Measurements from ENCODE around the gene PPP1R12C.
"Not testable (repeated sequence)": the region's sequence is repeated elsewhere in the genome, so short reads cannot be mapped to it uniquely, and the experiment has no call there.

PPP1R12C gene

DNA sequence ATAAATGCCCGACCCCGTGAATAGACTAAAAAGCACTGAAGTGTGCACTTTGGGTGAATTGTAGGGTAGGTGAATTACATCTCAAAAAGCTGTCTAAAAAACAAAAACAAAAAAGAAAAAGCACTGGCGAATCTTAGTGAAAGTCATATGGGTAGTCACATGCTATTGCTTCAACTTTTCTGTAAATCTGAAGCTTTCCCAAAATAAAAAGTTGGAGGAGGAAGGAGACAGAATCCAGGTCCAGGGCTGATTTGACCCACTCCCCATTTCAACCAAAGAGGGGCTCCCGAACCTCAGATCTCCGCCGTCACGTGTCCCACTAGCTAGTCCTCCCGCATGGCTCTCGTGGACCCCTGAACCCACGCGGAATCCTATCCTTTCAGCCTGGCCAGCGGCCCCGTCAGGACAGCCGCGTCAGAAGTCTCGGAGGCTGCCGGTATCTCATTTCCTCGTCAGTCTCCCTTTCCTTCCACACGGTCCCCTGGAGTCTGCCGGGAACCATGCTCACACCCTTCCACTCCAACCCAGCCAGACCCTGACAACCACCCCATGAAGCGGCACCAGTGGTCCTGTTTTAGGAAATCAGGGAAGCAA is 6.1 kb downstream of the PPP1R12C start:
- no peak for DNase-seq (ENCODE audit: low spot score)

DNA sequence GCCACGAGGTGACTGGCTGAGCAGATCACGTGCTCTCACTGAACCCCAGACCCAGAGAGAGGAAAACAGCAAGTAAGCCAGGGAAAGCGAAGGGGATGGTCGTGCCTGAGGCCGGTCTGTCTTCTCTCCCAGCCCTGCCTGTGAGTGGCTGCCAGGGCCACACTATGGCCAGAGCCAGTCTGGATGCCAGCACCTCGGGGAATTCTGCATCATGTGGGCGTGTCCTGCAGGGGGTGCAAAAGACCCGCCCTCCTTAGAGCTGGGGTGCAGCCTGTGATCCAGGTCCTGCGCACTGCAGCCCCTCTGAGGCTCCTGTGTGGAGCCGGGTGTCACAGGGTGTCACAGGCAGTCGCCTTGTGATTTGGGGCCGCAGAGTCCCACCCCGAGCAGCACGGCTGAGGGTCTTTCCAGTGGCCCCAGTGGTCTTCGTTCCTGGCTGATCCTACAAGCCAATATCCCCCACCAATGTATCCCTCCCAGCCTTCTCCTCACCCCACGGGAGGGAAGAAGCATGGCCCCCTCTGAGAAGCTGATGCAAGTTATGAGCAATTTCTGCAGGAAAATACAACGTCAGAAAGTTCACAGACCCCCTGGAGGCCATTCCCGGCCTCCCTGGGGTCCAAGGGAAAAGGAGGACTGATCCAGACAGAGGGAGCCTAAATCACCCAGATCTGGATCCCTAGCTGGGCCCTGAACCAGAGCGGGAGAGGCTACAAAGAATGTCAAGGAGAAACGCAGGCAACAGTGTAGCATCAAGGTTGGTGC is 7.7 kb downstream of the PPP1R12C start:
- DNase-seq (ENCODE audit: low spot score) = no peak

DNA sequence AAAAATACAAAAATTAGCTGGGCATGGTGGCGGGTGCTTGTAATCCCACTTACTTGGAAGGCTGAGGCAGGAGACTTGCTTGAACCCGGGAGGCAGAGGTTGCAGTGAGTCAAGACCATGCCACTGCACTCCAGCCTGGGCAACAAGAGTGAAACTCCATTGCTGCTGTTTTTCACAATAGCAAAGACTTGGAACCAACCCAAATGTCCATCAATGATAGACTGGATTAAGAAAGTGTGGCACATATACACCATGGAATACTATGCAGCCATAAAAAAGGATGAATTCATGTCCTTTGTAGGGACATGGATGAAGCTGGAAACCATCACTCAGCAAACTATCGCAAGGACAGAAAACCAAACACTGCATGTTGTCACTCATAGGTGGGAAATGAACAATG is 10.2 kb downstream of the PPP1R12C start:
- not testable (repeated sequence) for DNase-seq (ENCODE audit: low spot score)

DNA sequence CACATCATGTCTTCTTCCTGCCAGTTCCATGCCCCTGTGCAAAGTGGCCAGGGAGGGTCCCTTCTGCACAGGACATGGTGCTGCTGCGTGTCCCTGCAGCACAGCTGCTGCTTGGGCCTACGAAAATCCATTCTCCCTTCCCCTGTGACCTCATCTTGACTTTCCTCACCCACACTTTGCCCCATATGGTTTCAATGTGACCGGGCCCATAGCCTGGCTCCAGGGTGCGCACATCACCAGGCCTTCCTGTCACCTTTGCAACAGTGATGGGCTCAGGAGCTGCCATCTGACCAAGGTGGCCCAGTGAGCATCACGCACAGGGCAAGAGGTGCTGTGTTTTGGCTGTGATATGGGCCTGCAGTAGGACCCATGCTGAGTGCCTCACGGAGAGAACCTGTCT is 10.8 kb downstream of the PPP1R12C start:
- no peak for DNase-seq (ENCODE audit: low spot score)

DNA sequence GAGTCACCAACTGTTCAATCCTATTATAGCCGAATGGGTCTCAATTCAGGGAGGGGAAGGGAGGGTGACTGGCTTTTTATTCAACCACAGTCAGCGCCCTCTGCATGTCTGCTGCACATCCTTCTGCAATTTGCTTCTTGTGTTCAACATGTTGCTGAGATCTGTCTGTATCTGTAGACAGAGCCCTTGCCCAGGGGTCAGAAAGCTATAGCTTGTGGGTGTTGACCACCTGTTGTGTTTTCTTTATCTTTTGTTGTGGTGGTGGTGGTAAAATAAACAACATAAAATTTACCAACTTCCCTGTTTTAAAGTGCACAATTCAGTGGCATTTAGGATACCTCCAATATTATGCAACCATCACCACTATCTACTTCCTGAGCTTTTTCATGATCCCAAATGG is 12.2 kb downstream of the PPP1R12C start:
- DNase-seq (ENCODE audit: low spot score) = no peak

DNA sequence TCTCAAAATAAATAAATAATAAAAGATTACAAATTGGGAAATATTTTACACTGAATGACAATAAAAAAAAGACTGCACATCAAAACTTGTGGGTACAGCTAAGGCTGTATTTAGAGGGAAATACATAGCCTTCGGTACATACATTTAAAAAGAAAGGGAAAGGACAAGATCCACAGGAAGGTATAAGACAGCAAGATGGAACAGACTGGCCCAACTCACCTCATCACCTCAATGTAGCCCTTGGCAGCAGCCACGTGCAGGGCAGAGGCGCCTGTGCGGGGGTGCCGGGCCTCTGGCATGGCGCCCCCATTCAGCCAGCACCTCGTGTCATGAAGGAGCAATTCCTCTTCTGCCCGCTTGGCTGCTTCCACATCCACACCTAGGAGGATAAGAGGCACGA is 14.2 kb downstream of the PPP1R12C start:
- no peak for DNase-seq (ENCODE audit: low spot score)

DNA sequence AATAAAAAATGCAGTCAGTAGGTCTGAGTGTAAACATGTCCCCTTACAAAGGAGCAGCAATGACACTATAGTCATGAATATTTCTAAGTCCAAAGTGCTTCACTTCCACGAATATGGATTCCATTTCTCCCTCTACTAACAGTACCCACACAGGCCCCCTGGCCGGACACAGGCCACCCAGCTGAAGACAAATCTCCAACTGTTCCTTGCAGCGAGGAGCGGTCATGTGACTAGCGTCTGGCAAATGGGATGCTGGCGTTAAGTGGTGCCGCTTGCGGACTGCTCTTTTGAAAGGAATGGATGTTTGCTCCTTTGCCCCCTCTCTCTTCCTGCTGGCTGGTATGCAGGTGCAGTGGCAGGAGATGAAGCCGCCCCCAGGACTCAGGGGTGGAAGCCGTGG is 16.2 kb downstream of the PPP1R12C start:
- no peak for DNase-seq (ENCODE audit: low spot score)

DNA sequence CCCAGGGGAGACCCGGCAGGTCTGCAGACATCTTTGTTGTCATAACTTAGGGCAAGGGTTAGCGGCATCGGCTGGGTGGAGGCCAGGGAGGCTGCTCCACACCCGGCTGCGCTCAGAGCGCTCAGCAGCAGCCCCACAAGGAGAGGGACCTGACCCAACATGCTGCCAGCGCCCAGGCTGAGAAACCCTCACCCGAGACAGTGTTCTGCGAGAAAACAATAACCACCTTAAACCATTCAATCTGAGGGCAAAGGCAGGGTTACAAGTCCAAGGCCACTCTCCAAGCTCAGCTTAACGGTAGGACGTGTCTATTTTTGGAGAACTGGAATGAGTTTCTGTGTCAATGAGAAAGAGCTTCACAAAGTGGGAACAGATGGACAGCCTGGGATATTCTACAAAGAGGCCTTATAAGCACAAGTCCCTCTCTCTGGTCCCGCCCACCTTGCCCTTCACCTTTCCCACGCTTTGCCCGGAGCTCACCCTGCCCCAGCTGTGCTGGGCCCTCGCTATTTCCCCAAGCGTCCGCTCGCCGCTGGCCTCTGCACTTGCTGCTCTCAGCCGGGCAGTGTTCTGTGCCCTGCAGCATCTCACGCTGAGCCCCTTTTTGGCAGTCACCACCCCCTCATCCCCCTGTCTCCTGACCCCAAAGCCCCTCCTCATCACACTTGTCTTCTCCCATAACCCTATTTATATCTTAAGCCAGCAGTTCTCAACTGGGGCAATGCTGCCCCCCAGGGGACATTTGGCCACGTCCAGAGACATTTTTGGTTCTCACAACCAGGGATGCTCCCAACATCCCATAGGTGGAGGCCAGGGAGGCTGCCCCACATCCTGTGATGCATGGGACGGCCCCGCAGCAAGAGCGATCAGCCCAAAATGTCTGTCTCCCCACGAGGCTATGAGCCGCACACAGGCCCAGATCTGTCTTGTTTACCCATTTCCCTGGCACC is 17.6 kb downstream of the PPP1R12C start:
- DNase-seq (ENCODE audit: low spot score) = no peak

DNA sequence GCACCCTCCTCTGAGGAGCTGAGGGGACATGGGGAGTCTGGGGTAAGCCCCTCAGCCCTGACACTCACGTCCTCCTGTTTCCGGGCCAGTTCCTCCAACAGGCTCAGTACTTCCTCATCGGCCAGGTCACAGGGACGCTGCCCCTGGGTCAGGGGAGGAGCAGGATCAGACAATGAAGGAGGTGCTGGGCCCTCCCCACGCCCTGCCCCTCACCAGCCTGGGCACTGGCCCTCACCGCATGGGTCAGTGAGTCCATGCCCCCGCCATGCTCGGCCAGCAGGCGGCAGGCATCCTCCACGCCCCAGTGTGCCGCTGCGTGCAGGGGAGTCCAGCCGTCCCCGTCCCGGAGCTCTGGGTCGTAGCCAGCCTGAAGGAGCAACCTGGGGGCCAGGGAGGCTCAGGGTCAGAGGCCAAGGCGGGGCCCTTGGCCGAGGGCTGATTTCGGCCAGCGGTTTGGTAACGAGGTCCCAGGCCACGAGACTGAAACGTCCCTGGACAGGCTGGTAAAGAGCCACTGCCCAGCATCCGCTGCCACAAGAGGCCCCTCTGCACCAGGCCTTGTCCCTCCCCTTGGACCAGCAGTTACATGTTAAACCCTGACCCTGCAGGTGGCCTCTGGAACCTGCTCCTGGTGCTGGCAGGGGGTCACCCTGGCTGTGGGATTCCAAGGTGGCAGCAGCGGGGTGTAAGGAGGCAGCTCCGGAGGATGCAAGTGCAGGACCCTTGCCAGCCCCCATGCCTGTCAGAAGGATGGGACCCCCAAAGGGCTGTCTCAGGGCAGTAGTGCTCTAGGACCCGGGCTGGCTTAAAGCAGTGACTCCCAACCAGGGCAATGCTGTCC is 18.5 kb downstream of the PPP1R12C start:
- DNase-seq (ENCODE audit: low spot score) = no peak

DNA sequence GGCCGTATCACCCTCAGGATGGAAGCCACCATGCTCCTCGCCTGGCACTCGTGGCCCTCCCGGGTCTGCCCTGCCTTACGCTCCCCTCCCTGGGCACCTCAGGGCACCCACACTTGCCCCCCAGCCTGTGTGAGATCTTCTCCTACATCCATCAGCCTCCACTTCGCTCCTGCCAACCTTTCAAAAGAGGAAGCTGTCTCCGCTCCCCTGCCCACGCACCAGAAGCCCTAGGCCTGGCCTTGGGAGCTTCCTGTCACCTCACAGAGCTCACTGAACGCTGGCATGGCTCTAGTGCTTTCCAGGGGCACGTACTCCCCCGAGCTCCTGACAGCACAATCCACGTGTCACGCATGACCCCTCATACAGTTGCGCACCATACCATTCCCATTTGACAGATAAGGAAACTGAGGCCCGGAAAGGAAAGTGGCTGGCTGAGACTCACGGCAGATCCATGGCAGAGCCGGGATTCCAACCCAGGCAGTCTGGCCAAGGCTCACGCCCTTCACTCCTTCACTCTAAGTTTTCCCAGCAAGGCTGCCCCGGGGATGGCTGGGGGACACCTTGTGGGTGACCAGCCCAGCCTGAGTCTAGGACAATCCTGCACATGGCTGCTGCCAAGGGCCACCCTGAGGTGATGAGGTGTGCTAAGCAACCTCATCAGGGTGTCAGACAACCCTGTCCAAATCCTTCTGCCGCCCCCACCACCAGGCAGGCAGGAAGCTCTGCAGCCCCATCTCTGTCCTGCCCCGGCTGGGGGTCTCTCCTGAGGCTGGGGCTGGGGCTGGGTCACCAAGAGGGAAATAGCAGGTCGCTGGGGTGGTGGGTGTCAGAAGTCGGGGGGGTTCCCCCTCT is 19.3 kb downstream of the PPP1R12C start:
- no peak for DNase-seq (ENCODE audit: low spot score)

DNA sequence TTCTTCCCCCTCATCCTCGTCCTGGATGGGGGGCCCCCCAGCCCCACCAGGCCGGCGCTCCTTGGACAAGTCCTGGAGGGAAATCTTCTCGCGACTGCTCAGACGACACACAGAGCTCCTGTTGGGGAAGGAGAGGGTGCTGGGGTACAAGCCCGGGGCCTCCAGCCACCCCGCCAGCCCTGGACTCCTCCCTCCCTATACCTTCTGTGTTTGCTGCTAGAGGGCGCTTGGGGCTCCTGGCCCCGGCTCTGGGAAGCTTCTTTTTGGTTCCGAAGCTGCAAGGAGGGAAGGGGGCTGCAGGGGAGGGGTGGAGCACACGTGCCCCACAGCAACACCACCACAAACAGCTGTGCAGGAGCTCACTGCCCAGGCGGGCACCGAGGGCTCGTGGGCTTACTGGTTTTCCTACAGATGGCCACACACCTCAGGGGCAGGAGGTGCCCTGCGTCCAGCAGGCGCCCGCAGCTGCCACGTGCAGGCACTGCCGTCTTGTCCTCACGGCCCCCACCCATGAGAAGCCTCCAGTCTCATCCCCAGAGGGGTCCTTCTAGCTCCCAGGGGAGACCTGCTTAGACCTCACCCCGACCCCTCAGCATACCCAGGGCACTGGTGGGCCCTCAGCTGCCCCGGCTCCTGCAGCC is 21.3 kb downstream of the PPP1R12C start:
- no peak for DNase-seq (ENCODE audit: low spot score)

DNA sequence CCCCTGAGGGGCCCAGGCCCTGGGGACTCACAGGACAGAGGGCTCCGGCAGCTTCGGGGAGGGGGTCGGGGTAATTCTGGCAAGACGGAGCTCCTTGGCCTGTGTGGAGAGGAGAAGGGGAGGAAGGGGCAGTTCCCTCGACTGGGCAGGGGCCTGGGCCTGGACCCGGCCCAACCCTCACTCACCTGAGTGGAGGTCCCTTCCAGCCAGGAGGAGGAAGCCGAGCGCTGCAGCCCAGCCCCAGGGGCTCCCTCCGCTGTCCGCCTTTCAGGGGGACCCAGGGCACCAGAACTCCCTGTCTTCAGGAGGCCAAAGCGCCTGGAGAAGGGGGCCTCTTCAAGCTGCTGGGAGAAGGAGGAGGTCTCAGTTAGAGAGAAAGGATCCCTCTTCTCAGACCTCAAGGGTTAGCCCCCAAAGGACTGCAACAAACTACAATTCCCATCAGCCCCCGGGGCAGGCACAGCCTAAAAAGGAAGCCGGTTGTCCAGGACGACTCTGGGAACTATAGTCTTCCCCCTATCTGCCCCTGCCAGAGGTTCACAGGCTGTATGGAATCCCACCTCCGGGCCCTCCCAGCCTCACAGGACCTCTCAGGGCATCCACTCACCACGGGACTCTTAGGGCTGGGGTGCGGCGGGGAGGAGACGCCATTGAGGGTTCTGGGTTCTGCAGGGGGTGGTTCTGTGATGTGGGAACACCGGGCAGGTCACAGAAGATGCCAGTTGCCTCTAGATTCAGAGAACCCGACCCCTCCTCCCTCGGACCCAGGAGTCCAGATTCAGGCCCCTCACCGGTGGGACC is 22.0 kb downstream of the PPP1R12C start:
- no peak for DNase-seq (ENCODE audit: low spot score)

DNA sequence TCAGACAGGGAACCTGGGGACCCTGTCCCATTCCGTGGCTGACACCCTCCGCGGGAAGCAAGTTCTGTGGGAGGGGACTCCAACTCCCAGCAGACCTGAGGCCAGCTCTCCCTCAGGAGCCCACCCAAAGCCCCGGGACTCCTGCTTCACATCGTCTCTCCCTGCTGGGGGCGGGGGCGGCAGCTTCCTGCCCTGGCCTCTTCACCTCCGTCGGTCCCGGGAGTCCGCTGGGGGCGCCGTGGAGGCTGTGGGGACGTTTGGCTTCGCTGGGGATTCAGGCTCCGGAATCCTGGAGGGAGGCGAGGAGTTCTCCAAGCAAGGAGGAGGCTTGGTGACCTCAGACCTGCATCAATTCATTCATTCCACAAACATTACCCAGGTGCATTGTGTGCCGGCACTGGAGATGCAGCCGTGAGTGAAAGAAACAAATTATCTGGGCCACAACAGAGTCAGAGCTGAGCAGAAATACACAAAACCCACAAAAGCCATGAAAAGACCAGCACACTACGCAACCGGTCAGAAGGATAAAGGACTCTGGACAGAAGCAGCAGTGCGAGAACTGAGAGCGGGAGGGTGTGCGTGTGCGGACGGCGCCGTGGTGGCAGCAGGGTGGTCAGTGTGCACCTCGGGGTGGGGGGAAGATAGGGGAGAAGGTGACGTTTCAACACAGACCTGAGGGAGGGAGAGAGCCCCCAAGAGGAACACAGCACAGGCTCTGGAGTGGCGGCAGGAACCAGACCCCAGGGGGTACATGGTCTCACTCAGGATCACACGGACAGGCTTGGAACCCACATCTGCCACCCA is 22.8 kb downstream of the PPP1R12C start:
- no peak for DNase-seq (ENCODE audit: low spot score)

DNA sequence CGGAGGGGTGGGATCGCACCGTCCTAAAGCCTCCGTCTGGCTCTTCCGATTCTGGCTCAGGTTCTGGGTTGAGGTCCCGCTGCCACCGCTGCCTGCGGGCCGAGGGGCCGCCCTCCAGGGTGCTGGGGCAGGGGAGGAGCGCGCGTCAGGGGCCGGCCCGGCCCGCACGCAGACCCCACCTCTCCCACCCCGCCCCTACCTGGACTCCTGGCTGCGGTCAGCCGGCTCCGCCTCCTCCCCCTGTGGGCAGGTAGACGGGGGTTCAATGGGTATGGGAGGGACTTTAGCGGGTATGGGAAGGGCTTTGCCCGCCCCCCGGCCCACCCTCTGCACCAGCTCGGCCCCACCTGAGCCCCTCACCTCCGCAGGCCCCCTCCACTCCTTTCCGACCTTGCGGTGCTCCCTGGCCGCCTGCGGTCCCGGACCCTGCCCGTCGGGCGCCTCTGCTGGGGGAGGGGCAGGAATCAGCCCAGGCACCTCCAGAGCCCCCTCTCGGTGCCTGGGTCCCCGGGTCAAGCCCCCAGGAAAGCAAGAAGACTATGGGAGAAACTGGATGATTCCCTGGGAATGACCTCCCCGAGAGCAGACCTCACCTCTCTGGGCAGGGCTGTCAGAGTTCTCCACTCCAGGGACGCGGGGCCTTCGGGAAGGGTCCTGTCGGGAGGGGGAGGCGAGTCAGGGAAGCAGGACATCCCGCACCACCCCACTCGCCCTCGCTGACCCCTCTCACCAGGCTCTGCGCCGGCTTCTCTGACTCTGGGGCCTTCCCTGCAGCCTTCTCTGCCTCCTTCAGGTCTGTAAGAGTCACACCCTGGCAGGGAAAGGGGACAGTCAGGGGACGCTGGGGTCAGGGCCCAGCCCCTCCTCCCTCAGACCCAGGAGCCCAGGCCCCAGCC is 24.8 kb downstream of the PPP1R12C start:
- DNase-seq (ENCODE audit: low spot score) = no peak

DNA sequence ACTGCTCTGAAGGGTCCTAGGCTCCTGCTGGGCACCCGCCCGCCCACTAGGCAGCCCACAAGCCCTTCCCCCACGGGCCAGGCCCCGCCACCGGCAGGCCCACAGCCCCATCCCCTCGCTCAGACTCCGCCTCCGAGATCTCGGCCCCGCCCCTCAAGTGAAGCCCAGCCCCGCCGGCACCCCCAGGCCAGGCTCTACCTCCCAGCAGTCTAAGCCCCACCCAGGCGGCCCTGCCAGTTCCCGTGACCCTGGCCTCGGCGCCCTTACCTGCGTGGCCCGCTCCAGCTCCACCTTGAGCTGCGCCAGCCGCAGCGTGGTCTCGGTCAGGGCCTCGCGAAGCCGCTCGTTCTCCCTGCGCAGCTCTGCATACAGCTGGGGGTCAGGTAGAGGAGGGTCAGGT is 25.5 kb downstream of the PPP1R12C start:
- DNase-seq (ENCODE audit: low spot score) = no peak

DNA sequence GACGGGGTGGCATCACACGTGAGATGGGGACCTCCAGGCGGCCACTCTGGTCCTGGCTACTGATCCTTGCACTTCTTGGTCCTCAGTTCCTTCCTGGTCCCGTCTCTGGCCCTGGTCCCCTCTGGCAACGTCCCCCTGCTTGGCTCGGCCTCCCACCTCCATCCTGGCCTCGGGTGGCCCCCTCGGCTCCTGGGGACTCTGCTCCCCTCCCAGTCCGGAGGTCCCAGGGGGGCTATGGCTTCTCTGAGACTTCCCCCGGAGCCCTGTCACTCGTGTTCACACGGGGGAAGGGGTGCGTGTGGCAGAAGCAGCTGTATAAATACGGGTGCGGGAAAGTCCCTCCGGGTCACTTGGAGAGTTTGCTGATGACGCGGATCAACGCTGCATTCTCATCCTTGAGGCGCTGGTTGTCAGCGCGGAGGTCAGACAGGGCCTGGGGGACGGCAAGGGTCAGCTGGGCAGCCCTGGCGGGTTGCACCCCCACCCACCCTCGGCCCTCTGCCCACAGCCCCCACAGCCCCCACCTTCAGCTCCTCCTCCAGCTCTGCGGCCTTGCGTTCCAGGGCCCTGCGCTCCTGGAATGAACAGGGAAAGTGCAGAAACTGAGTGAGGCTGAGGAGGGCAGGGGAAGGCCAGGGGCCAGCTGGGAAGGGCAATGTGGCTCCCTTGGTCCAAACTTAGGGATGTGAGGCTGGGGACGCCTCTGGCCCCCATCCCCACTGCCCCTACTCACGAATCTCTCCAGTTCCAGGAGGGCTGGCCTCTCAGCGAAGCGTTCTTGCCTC is 26.1 kb downstream of the PPP1R12C start:
- no peak for DNase-seq (ENCODE audit: low spot score)

DNA sequence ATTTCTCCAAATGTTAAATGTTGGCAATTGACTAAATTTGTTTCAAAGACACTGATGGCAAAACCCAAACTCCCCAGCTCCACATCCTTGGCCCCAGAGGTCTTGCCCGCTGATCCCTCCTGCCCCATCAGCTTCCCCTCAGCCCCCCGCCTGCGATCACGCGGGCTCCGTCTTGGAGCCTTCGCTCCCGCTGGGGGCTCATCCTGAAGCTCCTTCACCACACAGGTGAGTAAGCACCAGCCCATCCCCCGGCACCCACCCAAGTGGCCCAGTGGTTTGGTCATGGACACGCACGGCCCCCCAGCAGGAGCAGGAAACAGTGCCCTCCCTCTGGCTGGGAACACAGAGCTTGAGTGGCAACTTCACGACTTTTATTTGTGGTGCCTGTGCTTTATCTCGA is 26.9 kb downstream of the PPP1R12C start:
- DNase-seq (ENCODE audit: low spot score) = no peak
